Natural killer cell (primary cell): ENCODE data around the gene C1QTNF2. TPM values are rescaled to one million over a fixed set of nuclear protein-coding genes. Genes with fewer than 3 reads are reported as not detected.

ENCODE experiments used
- ATAC-seq, 3 donors: fragments of 150-1000 bp in 2 of 3; fragments of 200-7000 bp in 1 of 3; cut with Tn5 transposase; 1 replicate in 1 of 3; 2 replicates in 2 of 3; pipeline ENCODE4 v1.10.0; 2021; ENCODE audit warnings: mild to moderate bottlenecking in 2 of 3, moderate library complexity in 2 of 3
- DNase-seq, 2 donors: peaks; one replicate each; pipeline versions ENCODE4 v3.0.0 to v3.0.0-alpha.2; 2013 to 2021; ENCODE audit warnings: mixed read lengths in 1 of 2
- H3K27ac ChIP-seq: one replicate; pipeline ENCODE4 v1.5.1; 2013; ENCODE audit warnings: mild to moderate bottlenecking, low read length
- H3K27me3 ChIP-seq: one replicate; pipeline ENCODE4 v1.6.1; 2013; ENCODE audit warnings: low read length; ENCODE audit not compliant: control insufficient read depth, insufficient read depth
- H3K36me3 ChIP-seq: one replicate; pipeline ENCODE4 v1.6.1; 2013; ENCODE audit warnings: low read length; ENCODE audit not compliant: control insufficient read depth, insufficient read depth
- H3K4me1 ChIP-seq: one replicate; pipeline ENCODE4 v1.6.1; 2013; ENCODE audit warnings: low read length; ENCODE audit not compliant: control insufficient read depth, insufficient read depth
- H3K4me3 ChIP-seq: one replicate; pipeline ENCODE4 v1.5.1; 2013; ENCODE audit warnings: low read length
- H3K9me3 ChIP-seq: one replicate; pipeline ENCODE4 v1.6.1; 2013; ENCODE audit warnings: low read length; ENCODE audit not compliant: control insufficient read depth, insufficient read depth
- H3K27ac Mint-ChIP-seq, 2 donors: one replicate each; pipeline ENCODE4 v1.8.0; 2022; ENCODE audit warnings: mild to moderate bottlenecking in 2 of 2, mixed read lengths in 2 of 2, moderate library complexity in 1 of 2
- H3K27me3 Mint-ChIP-seq, 2 donors: one replicate each; pipeline ENCODE4 v1.8.0; 2022; ENCODE audit warnings: low read depth in 2 of 2, mixed read lengths in 2 of 2
- H3K36me3 Mint-ChIP-seq: one replicate; pipeline ENCODE4 v1.8.0; 2022; ENCODE audit warnings: mixed read lengths
- H3K4me1 Mint-ChIP-seq, 2 donors: one replicate each; pipeline ENCODE4 v1.8.0; 2022; ENCODE audit warnings: mixed read lengths in 2 of 2
- H3K4me3 Mint-ChIP-seq: one replicate; pipeline ENCODE4 v1.8.0; 2022; ENCODE audit warnings: mild to moderate bottlenecking, moderate library complexity, mixed read lengths
- H3K9me3 Mint-ChIP-seq, 2 donors: one replicate each; pipeline ENCODE4 v1.8.0; 2022; ENCODE audit warnings: mixed read lengths in 2 of 2
- CTCF ChIP-seq: fragments of 200-600 bp; IDR thresholded peaks from one replicate; pipeline ENCODE4 v1.8.0; 2022; ENCODE audit warnings: antibody characterized with exemption
- WGBS: methylation state at CpG from one replicate; pipeline ENCODE4 v1.1.7; 2013; ENCODE audit warnings: missing lambda C conversion rate; ENCODE audit not compliant: insufficient coverage; 5-methylcytosine and 5-hydroxymethylcytosine counted together
- intact Hi-C: fragments of 100-400 bp; cut with micrococcal nuclease; formaldehyde crosslinking; loops from one replicate; pipeline ENCODE4 v1.14.2; 2022
- total RNA-seq, 4 donors: library from RNA; stranded (reverse); fragments of 120-200 nt in 1 of 4; gene quantifications; one replicate each; pipeline versions ENCODE4 v1.2.3 to v1.2.4, GENCODE V29; 2013 to 2022

The C1QTNF2 gene
- total RNA-seq, 3 donors from 2014 or later (not counting 1 experiment from before 2014, with no cell fraction given): not detected

- Histone ChIP-seq H3K27ac (no peak overlapping the region), H3K4me3 (no peak overlapping the region), H3K36me3 (no peaks in the 10 kb centered on the region), H3K27me3 (no peaks in the 10 kb centered on the region), H3K9me3 (no peaks in the 10 kb centered on the region), H3K4me1 (no peaks in the 10 kb centered on the region)
- H3K36me3 Mint-ChIP-seq: peaks cover 12% of the 10 kb centered on the region
- H3K9me3 Mint-ChIP-seq: peaks cover 0 to 2% of the 10 kb centered on the region in 2 donors
- intact Hi-C loops: no loop called here
- WGBS: no CpG with 5 or more reads among the region's 1 CpG
- H3K27ac Mint-ChIP-seq: no peak overlapping the region
- H3K4me1 Mint-ChIP-seq: no peaks in the 10 kb centered on the region
- TF ChIP-seq CTCF: no peak
- no peaks in the 10 kb centered on the region for H3K27me3 Mint-ChIP-seq
- ATAC-seq: no peak
- no peak for DNase-seq
- no peak overlapping the region for H3K4me3 Mint-ChIP-seq
These were observed 17.0 kb upstream of the C1QTNF2 start for GRCh38 chr5:160387445-160387844.

- no peak for ATAC-seq
- H3K36me3 Mint-ChIP-seq: peaks cover 12% of the 10 kb centered on the region
- no peaks in the 10 kb centered on the region for H3K4me1 ChIP-seq
- TF ChIP-seq CTCF: no peak
- peaks cover 0 to 2% of the 10 kb centered on the region in 2 donors for H3K9me3 Mint-ChIP-seq
- H3K9me3 ChIP-seq: no peaks in the 10 kb centered on the region
- no peak overlapping the region for H3K4me3 ChIP-seq
- no peaks in the 10 kb centered on the region for H3K27me3 ChIP-seq
- no peak overlapping the region for H3K27ac ChIP-seq
- H3K27me3 Mint-ChIP-seq: peaks cover 2 to 13% of the 10 kb centered on the region in 2 donors
- DNase-seq: no peak
- no peak overlapping the region for H3K4me3 Mint-ChIP-seq
- no peak overlapping the region for H3K27ac Mint-ChIP-seq
- intact Hi-C loops: no loop called here
- no peaks in the 10 kb centered on the region for H3K36me3 ChIP-seq
- no peaks in the 10 kb centered on the region for H3K4me1 Mint-ChIP-seq
These were observed 15.1 kb upstream of the C1QTNF2 start for GRCh38 chr5:160385496-160385895.

GRCh38 chr5:160384681-160385080 lies 14.3 kb upstream of the C1QTNF2 start:
- intact Hi-C loops: no loop called here
- no peak overlapping the region for H3K4me3 ChIP-seq
- Mint-ChIP-seq H3K9me3 (peaks cover 0 to 2% of the 10 kb centered on the region in 2 donors), H3K4me3 (no peak overlapping the region), H3K4me1 (no peaks in the 10 kb centered on the region), H3K36me3 (peaks cover 12% of the 10 kb centered on the region), H3K27me3 (peaks cover 6 to 17% of the 10 kb centered on the region in 2 donors), H3K27ac (no peak overlapping the region)
- no peaks in the 10 kb centered on the region for H3K27me3 ChIP-seq
- ATAC-seq: no peak
- TF ChIP-seq CTCF: no peak
- H3K27ac ChIP-seq: no peak overlapping the region
- 100% methylated on average over 1 of the region's 1 CpG for WGBS
- H3K9me3 ChIP-seq: no peaks in the 10 kb centered on the region
- no peak for DNase-seq
- H3K36me3 ChIP-seq: no peaks in the 10 kb centered on the region
- H3K4me1 ChIP-seq: no peaks in the 10 kb centered on the region

- no peak overlapping the region for H3K4me3 Mint-ChIP-seq
- WGBS: 68% methylated on average over 3 of the region's 3 CpGs
- Histone ChIP-seq H3K27me3 (no peaks in the 10 kb centered on the region), H3K4me3 (no peak overlapping the region), H3K9me3 (no peaks in the 10 kb centered on the region), H3K36me3 (no peaks in the 10 kb centered on the region), H3K4me1 (no peaks in the 10 kb centered on the region), H3K27ac (no peak overlapping the region)
- H3K27ac Mint-ChIP-seq: no peak overlapping the region
- no peak for DNase-seq
- H3K27me3 Mint-ChIP-seq: peaks cover 11 to 24% of the 10 kb centered on the region in 2 donors
- ATAC-seq: no peak
- intact Hi-C loops: no loop called here
- no peaks in the 10 kb centered on the region for H3K4me1 Mint-ChIP-seq
- no peaks in the 10 kb centered on the region for H3K9me3 Mint-ChIP-seq
- no peak for TF ChIP-seq CTCF
- peaks cover 3% of the 10 kb centered on the region for H3K36me3 Mint-ChIP-seq
These were observed 11.9 kb upstream of the C1QTNF2 start for GRCh38 chr5:160382346-160382745.
